H9 (cell line): ENCODE results near the gene CLEC10A. TPM values are rescaled to one million over a fixed set of nuclear protein-coding genes. Genes with fewer than 3 reads are reported as not detected.

Source experiments
- DNase-seq: peaks from one replicate; pipeline ENCODE4 v3.0.0-alpha.2; 2017
- H2AFZ ChIP-seq: one replicate; pipeline ENCODE4 v1.6.1; 2013; ENCODE audit warnings: mild to moderate bottlenecking, low read length, control low read depth, moderate library complexity
- H2AK5ac ChIP-seq: 2 replicates; pipeline ENCODE4 v1.6.1; 2013; ENCODE audit warnings: low read length, control low read depth, mixed read lengths; ENCODE audit not compliant: insufficient read length
- H2BK120ac ChIP-seq: one replicate; pipeline ENCODE4 v1.6.1; 2013; ENCODE audit warnings: low read depth, mild to moderate bottlenecking, low read length, control low read depth, inconsistent platforms; ENCODE audit not compliant: poor library complexity, severe bottlenecking
- H2BK12ac ChIP-seq: 2 replicates; pipeline ENCODE4 v1.6.1; 2013; ENCODE audit warnings: low read length, control low read depth, mixed read lengths, low read depth; ENCODE audit not compliant: insufficient read length
- H2BK15ac ChIP-seq: 2 replicates; pipeline ENCODE4 v1.6.1; 2013; ENCODE audit warnings: low read depth, low read length, control low read depth
- H2BK20ac ChIP-seq: one replicate; pipeline ENCODE4 v1.6.1; 2013; ENCODE audit warnings: low read depth, mild to moderate bottlenecking, low read length, control low read depth, inconsistent platforms; ENCODE audit not compliant: poor library complexity, severe bottlenecking
- H2BK5ac ChIP-seq: 2 replicates; pipeline ENCODE4 v1.6.1; 2013; ENCODE audit warnings: low read length, control low read depth, mixed read lengths; ENCODE audit not compliant: insufficient read length
- H3K14ac ChIP-seq: 2 replicates; pipeline ENCODE4 v1.6.1; 2013; ENCODE audit warnings: low read length, control low read depth; ENCODE audit not compliant: insufficient read depth
- H3K18ac ChIP-seq: 2 replicates; pipeline ENCODE4 v1.6.1; 2013; ENCODE audit warnings: low read depth, mild to moderate bottlenecking, mixed read lengths, low read length, control low read depth; ENCODE audit not compliant: insufficient read length
- H3K23ac ChIP-seq: 2 replicates; pipeline ENCODE4 v1.6.1; 2013; ENCODE audit warnings: low read length, control low read depth, mixed read lengths, low read depth; ENCODE audit not compliant: insufficient read length
- H3K23me2 ChIP-seq: 2 replicates; pipeline ENCODE4 v1.6.1; 2013; ENCODE audit warnings: low read depth, mild to moderate bottlenecking, mixed read lengths, low read length, control low read depth; ENCODE audit not compliant: insufficient read length, poor library complexity, severe bottlenecking
- H3K27ac ChIP-seq: 2 replicates; pipeline ENCODE4 v1.5.1; 2013; ENCODE audit warnings: low read length, control low read depth, mixed read lengths, low read depth; ENCODE audit not compliant: insufficient read length
- H3K27me3 ChIP-seq: 2 replicates; pipeline ENCODE4 v1.6.1; 2013; ENCODE audit warnings: low read length, control low read depth, inconsistent platforms; ENCODE audit not compliant: insufficient read depth
- H3K4ac ChIP-seq: 2 replicates; pipeline ENCODE4 v1.6.1; 2013; ENCODE audit warnings: low read depth, mild to moderate bottlenecking, control low read depth, inconsistent platforms, low read length, moderate library complexity
- H3K4me1 ChIP-seq: 2 replicates; pipeline ENCODE4 v1.6.1; 2013; ENCODE audit warnings: low read length, control low read depth, inconsistent platforms; ENCODE audit not compliant: insufficient read depth
- H3K4me2 ChIP-seq: 2 replicates; pipeline ENCODE4 v1.6.1; 2013; ENCODE audit warnings: low read length, control low read depth, mixed read lengths; ENCODE audit not compliant: insufficient read length, insufficient read depth
- H3K56ac ChIP-seq: 2 replicates; pipeline ENCODE4 v1.6.1; 2013; ENCODE audit warnings: low read depth, mild to moderate bottlenecking, mixed read lengths, low read length, control low read depth; ENCODE audit not compliant: insufficient read length
- H3K79me1 ChIP-seq: 2 replicates; pipeline ENCODE4 v1.6.1; 2013; ENCODE audit warnings: low read depth, mild to moderate bottlenecking, moderate library complexity, low read length, control low read depth, inconsistent platforms; ENCODE audit not compliant: insufficient read depth, poor library complexity, severe bottlenecking
- H3K79me2 ChIP-seq: 2 replicates; pipeline ENCODE4 v1.6.1; 2013; ENCODE audit warnings: low read length, control low read depth, inconsistent platforms; ENCODE audit not compliant: insufficient read depth
- H3K9ac ChIP-seq: 2 replicates; pipeline ENCODE4 v1.6.1; 2013; ENCODE audit warnings: low read length, control low read depth, mixed read lengths; ENCODE audit not compliant: insufficient read length; ENCODE audit errors: extremely low read depth
- H3K9me3 ChIP-seq: one replicate; pipeline ENCODE4 v1.6.1; 2013; ENCODE audit warnings: low read depth, low read length, inconsistent platforms; ENCODE audit not compliant: control insufficient read depth
- H3T11ph ChIP-seq: one replicate; pipeline ENCODE4 v1.6.1; 2013; ENCODE audit warnings: mild to moderate bottlenecking, low read length, control low read depth, inconsistent platforms
- H4K20me1 ChIP-seq: one replicate; pipeline ENCODE4 v1.6.1; 2013; ENCODE audit not compliant: control insufficient read depth, insufficient read length, insufficient read depth
- H4K5ac ChIP-seq: 2 replicates; pipeline ENCODE4 v1.6.1; 2013; ENCODE audit warnings: low read depth, mild to moderate bottlenecking, mixed read lengths, low read length, control low read depth; ENCODE audit not compliant: insufficient read length
- H4K8ac ChIP-seq: replicated peaks from 2 replicates; pipeline ENCODE4 v1.6.1; 2013; ENCODE audit warnings: low read length, control low read depth, mixed read lengths, low read depth; ENCODE audit not compliant: insufficient read length
- H4K91ac ChIP-seq: 2 replicates; pipeline ENCODE4 v1.6.1; 2013; ENCODE audit warnings: low read depth, mild to moderate bottlenecking, moderate library complexity, mixed read lengths, low read length, control low read depth; ENCODE audit not compliant: insufficient read length
- H3K27ac Mint-ChIP-seq, 3 experiments: 2 replicates in 2 of 3; 3 replicates in 1 of 3; pipeline ENCODE4 v1.8.0; 2020 to 2021; ENCODE audit warnings: mixed read lengths in 3 of 3, mild to moderate bottlenecking in 1 of 3, moderate library complexity in 1 of 3
- H3K27me3 Mint-ChIP-seq: 2 replicates; pipeline ENCODE4 v1.8.0; 2021; ENCODE audit warnings: low read depth, mild to moderate bottlenecking, moderate library complexity, mixed read lengths
- H3K36me3 Mint-ChIP-seq, 3 experiments: 2 replicates in 2 of 3; 3 replicates in 1 of 3; pipeline ENCODE4 v1.8.0; 2020 to 2021; ENCODE audit warnings: low read depth in 3 of 3, mixed read lengths in 3 of 3; ENCODE audit not compliant: insufficient read depth in 1 of 3
- H3K4me1 Mint-ChIP-seq, 2 experiments: 2 replicates each; pipeline ENCODE4 v1.8.0; 2020; ENCODE audit warnings: mixed read lengths in 2 of 2
- H3K4me3 Mint-ChIP-seq, 2 experiments: 2 replicates in 1 of 2; 3 replicates in 1 of 2; pipeline ENCODE4 v1.8.0; 2020 to 2021; ENCODE audit warnings: mild to moderate bottlenecking in 2 of 2, mixed read lengths in 2 of 2, moderate library complexity in 1 of 2
- H3K9me3 Mint-ChIP-seq, 2 experiments: 2 replicates in 1 of 2; 3 replicates in 1 of 2; pipeline ENCODE4 v1.8.0; 2020; ENCODE audit warnings: mild to moderate bottlenecking in 2 of 2, mixed read lengths in 2 of 2, moderate library complexity in 1 of 2
- CTCF ChIP-seq: fragments of 200-600 bp; sonication (generic); conservative IDR thresholded peaks from 3 replicates; pipeline ENCODE4 v1.8.0; 2021; ENCODE audit warnings: antibody characterized with exemption, mild to moderate bottlenecking
- WGBS: extraction: QIAGEN DNeasy Blood & Tissue Kit; methylation state at CpG from one replicate; pipeline ENCODE4 v1.1.7; 2013; ENCODE audit warnings: missing lambda C conversion rate, low lambda C conversion rate, mixed read lengths; ENCODE audit not compliant: insufficient read length; ENCODE audit errors: extremely low coverage; 5-methylcytosine and 5-hydroxymethylcytosine counted together
- total RNA-seq: library from RNA; stranded (reverse); gene quantifications from 2 replicates; pipeline ENCODE4 v1.2.1, GENCODE V29; 2021

CLEC10A gene
- total RNA-seq, 1 experiment from 2014 or later = not detected

DNA sequence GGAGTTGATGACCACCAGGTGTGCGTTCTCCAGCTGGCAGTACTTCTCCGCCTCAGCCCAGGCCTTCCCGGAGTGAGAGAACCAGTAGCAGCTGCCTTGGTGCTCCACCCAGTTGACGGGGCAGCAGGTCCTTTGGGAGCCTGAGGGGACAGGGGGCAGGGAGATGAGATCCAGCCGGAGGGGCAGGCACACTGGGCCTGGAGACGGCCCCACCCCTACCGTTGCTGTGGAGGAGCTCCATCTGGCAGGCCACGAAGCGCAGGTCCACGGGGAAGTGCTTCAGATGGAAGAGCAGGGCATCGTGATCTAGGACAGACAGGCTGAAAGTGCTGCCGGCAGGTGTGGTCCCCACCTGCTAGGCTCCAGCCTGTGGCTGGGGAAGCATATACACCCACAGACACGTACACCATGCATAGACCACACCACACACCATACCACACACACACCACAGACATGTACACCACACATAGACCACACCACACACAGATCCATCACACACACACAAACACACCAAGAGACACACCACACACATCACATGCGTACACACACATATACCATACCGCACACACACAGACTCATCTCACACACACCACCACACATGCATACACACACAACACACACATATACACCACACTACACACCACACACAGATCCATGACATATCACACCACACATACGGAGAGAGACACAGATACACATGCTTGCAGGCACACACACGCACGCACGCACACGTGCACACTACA is 27.1 kb upstream of the CLEC10A start:
- Histone ChIP-seq H3K56ac (no peak overlapping the region), H3K4me2 (no peak overlapping the region), H3K4ac (no peak overlapping the region), H2AK5ac (no peak overlapping the region), H4K8ac (no peak overlapping the region), H2BK120ac (no peak overlapping the region), H3K79me1 (no peaks in the 10 kb centered on the region), H2BK5ac (no peak overlapping the region), H3K27ac (no peak overlapping the region), H3K23ac (no peak overlapping the region), H3K18ac (no peak overlapping the region), H3K4me1 (no peaks in the 10 kb centered on the region; the same call in 1 of the 2 replicates), H4K20me1 (no peaks in the 10 kb centered on the region), H3K79me2 (no peaks in the 10 kb centered on the region), H2AFZ (no peak overlapping the region), H3T11ph (no peak overlapping the region), H3K9ac (no peak overlapping the region), H3K9me3 (no peaks in the 10 kb centered on the region), H4K91ac (no peak overlapping the region), H2BK15ac (no peak overlapping the region), H2BK12ac (no peak overlapping the region), H2BK20ac (no peak overlapping the region), H4K5ac (no peak overlapping the region), H3K23me2 (no peaks in the 10 kb centered on the region), H3K14ac (no peak overlapping the region; the same call in 1 of the 2 replicates), H3K27me3 (no peaks in the 10 kb centered on the region)
- no peak overlapping the region for H3K27ac Mint-ChIP-seq
- peaks cover 0 to 2% (median 0%) of the 10 kb centered on the region in 3 experiments; a peak in 1 of 7 replicates for H3K36me3 Mint-ChIP-seq
- H3K27me3 Mint-ChIP-seq = peaks cover 9% of the 10 kb centered on the region
- no CpG with 5 or more reads among the region's 20 CpGs for WGBS
- DNase-seq = no peak
- H3K4me3 Mint-ChIP-seq = no peak overlapping the region
- peaks cover 12% of the 10 kb centered on the region in 2 experiments; a peak in 3 of 4 replicates for H3K4me1 Mint-ChIP-seq
- no peaks in the 10 kb centered on the region; a peak in 1 of 5 replicates for H3K9me3 Mint-ChIP-seq
- no peak for TF ChIP-seq CTCF
